Measurements from ENCODE around the gene TERT. TPM values are rescaled to one million over a fixed set of nuclear protein-coding genes. Genes with fewer than 3 reads are reported as not detected.

The TERT gene
- polyA plus RNA-seq, 1 donor from 2014 or later: not detected

- no peaks in the 10 kb centered on the region for H3F3A ChIP-seq (ENCODE audit: insufficient read depth, low read length, poor library complexity, severe bottlenecking)
- no peaks in the 10 kb centered on the region for H3K27me3 ChIP-seq (ENCODE audit: insufficient read depth, low read depth, low read length)
- H3K9ac ChIP-seq (ENCODE audit: low read length): no peak overlapping the region
- H3K27ac ChIP-seq (ENCODE audit: low read length): no peak overlapping the region
- no peaks in the 10 kb centered on the region for H3K79me2 ChIP-seq (replicated peaks; ENCODE audit: insufficient read depth, low read length)
- H3K4me2 ChIP-seq (ENCODE audit: low read length): no peak overlapping the region
- no peaks in the 10 kb centered on the region for H4K20me1 ChIP-seq (ENCODE audit: insufficient read depth)
- no peaks in the 10 kb centered on the region for H3K9me2 ChIP-seq (ENCODE audit: insufficient read depth, low read length)
- H3K9me3 ChIP-seq (ENCODE audit: low read length): no peaks in the 10 kb centered on the region
- TF ChIP-seq EZH2 (IDR thresholded peaks at IDR 0.05; ENCODE audit: borderline replicate concordance, insufficient read depth, low read length, poor library complexity, severe bottlenecking): no peak
- TF ChIP-seq POLR2AphosphoS5 (IDR thresholded peaks at IDR 0.05): no peak
- no peak for TF ChIP-seq EP300 (conservative IDR thresholded peaks at IDR 0.05; ENCODE audit: poor library complexity, severe bottlenecking)
- TF ChIP-seq CTCF (IDR thresholded peaks at IDR 0.05; ENCODE audit: poor library complexity, severe bottlenecking): no peak
- no peak for TF ChIP-seq MXI1 (conservative IDR thresholded peaks at IDR 0.05; ENCODE audit: poor library complexity, severe bottlenecking)
- TF ChIP-seq TAF1 (IDR thresholded peaks at IDR 0.05; ENCODE audit: low read depth): no peak
- no peak for TF ChIP-seq RAD21 (conservative IDR thresholded peaks at IDR 0.05)
- no peak for TF ChIP-seq REST (IDR thresholded peaks at IDR 0.05; ENCODE audit: borderline replicate concordance)
- TF ChIP-seq SMC3 (conservative IDR thresholded peaks at IDR 0.05; ENCODE audit: poor library complexity): no peak
- H3K36me3 ChIP-seq (ENCODE audit: insufficient read depth, low read length): no peaks in the 10 kb centered on the region
- no peak overlapping the region for H3K4me3 ChIP-seq (ENCODE audit: low read length)
- no peak overlapping the region for H2AFZ ChIP-seq (ENCODE audit: low read depth, low read length)
Measured at GRCh38 chr5:1208221-1208742, 86.6 kb downstream of the TERT start.

GRCh38 chr5:1207555-1207954 lies 87.3 kb downstream of the TERT start:
- Histone ChIP-seq H3K27me3 (ENCODE audit: insufficient read depth, low read depth, low read length) (no peaks in the 10 kb centered on the region), H3K9me3 (ENCODE audit: low read length) (no peaks in the 10 kb centered on the region), H3K9ac (ENCODE audit: low read length) (no peak overlapping the region), H3K36me3 (ENCODE audit: insufficient read depth, low read length) (no peaks in the 10 kb centered on the region), H3K4me3 (ENCODE audit: low read length) (no peak overlapping the region), H3K4me2 (ENCODE audit: low read length) (no peak overlapping the region), H3K9me2 (ENCODE audit: insufficient read depth, low read length) (no peaks in the 10 kb centered on the region), H3K27ac (ENCODE audit: low read length) (no peak overlapping the region), H2AFZ (ENCODE audit: low read depth, low read length) (no peak overlapping the region), H3F3A (ENCODE audit: insufficient read depth, low read length, poor library complexity, severe bottlenecking) (no peaks in the 10 kb centered on the region), H3K79me2 (replicated peaks; ENCODE audit: insufficient read depth, low read length) (no peaks in the 10 kb centered on the region), H4K20me1 (ENCODE audit: insufficient read depth) (no peaks in the 10 kb centered on the region)
- TF ChIP-seq SMC3 (conservative IDR thresholded peaks at IDR 0.05; ENCODE audit: poor library complexity) (no peak), MXI1 (conservative IDR thresholded peaks at IDR 0.05; ENCODE audit: poor library complexity, severe bottlenecking) (no peak), POLR2AphosphoS5 (IDR thresholded peaks at IDR 0.05) (no peak), EZH2 (IDR thresholded peaks at IDR 0.05; ENCODE audit: borderline replicate concordance, insufficient read depth, low read length, poor library complexity, severe bottlenecking) (no peak), EP300 (conservative IDR thresholded peaks at IDR 0.05; ENCODE audit: poor library complexity, severe bottlenecking) (no peak), TAF1 (IDR thresholded peaks at IDR 0.05; ENCODE audit: low read depth) (no peak), CTCF (IDR thresholded peaks at IDR 0.05; ENCODE audit: poor library complexity, severe bottlenecking) (no peak), RAD21 (conservative IDR thresholded peaks at IDR 0.05) (no peak), REST (IDR thresholded peaks at IDR 0.05; ENCODE audit: borderline replicate concordance) (no peak)

Measured in neural cell (in vitro differentiated cells).